A549 (cell line): ENCODE results near the gene EID1.
"Not testable (repeated sequence)": the region's sequence is repeated elsewhere in the genome, so short reads cannot be mapped to it uniquely, and the experiment has no call there.

ENCODE experiments used
- FOXS1 ChIP-seq: fragments of 250-450 bp; sonication (Bioruptor Pico); IDR thresholded peaks from 2 replicates; pipeline ENCODE4 v1.5.0; 2020; ENCODE audit warnings: mild to moderate bottlenecking, moderate library complexity
- NPAS2 ChIP-seq: fragments of 250-450 bp; sonication (Bioruptor Pico); IDR thresholded peaks from 2 replicates; pipeline ENCODE4 v1.8.0; 2022; ENCODE audit warnings: mild to moderate bottlenecking, moderate library complexity, borderline replicate concordance
- SMC3 ChIP-seq: fragments of >200 bp; sonication (Bioruptor Twin); formaldehyde crosslinking; IDR thresholded peaks from 3 replicates; pipeline ENCODE4 v1.6.1; 2018; ENCODE audit warnings: inconsistent platforms
- SREBF2 ChIP-seq: fragments of 450-650 bp; IDR thresholded peaks from 2 replicates; pipeline ENCODE4 v1.6.1; 2014; ENCODE audit warnings: mild to moderate bottlenecking, moderate library complexity
- TP53 ChIP-seq: fragments of 250-450 bp; sonication (Bioruptor Pico); IDR thresholded peaks from 2 replicates; pipeline ENCODE4 v1.5.0; 2021; ENCODE audit warnings: mild to moderate bottlenecking, moderate library complexity
- TF ChIP-seq, protein P1 (sequence below): fragments of >200 bp; sonication (Bioruptor Twin); formaldehyde crosslinking; IDR thresholded peaks from 3 replicates; pipeline ENCODE4 v1.5.1; 2016
- TF ChIP-seq, protein P2 (sequence below): IDR thresholded peaks from 2 replicates; pipeline ENCODE4 v1.6.1; 2012
- TF ChIP-seq, protein P3 (sequence below): IDR thresholded peaks from 2 replicates; pipeline ENCODE4 v1.6.1; 2012; ENCODE audit warnings: low read depth, borderline replicate concordance
- TF ChIP-seq, protein P4 (sequence below): fragments of 250-450 bp; sonication (Bioruptor Pico); IDR thresholded peaks from 2 replicates; pipeline ENCODE4 v1.5.0; 2021; ENCODE audit warnings: mild to moderate bottlenecking, moderate library complexity, borderline replicate concordance

DNA sequence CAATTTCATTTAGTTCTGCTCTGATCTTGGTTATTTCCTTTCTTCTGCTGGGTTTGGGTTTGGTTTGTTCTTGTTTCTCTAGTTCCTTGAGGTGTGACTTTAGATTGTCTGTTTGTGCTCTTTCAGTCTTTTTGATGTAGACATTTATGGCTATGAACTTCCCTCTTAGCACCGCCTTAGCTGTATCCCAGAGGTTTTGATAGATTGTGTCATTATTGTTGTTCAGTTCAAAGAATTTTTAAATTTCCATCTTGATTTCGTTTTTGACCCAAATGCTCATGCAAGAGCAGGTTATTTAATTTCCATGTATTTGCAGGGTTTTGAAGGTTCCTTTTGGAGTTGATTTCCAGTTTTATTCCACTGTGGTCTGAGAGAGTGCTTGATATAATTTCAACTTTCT lies 32.6 kb downstream of the EID1 start:
- TF ChIP-seq, protein P1, sequence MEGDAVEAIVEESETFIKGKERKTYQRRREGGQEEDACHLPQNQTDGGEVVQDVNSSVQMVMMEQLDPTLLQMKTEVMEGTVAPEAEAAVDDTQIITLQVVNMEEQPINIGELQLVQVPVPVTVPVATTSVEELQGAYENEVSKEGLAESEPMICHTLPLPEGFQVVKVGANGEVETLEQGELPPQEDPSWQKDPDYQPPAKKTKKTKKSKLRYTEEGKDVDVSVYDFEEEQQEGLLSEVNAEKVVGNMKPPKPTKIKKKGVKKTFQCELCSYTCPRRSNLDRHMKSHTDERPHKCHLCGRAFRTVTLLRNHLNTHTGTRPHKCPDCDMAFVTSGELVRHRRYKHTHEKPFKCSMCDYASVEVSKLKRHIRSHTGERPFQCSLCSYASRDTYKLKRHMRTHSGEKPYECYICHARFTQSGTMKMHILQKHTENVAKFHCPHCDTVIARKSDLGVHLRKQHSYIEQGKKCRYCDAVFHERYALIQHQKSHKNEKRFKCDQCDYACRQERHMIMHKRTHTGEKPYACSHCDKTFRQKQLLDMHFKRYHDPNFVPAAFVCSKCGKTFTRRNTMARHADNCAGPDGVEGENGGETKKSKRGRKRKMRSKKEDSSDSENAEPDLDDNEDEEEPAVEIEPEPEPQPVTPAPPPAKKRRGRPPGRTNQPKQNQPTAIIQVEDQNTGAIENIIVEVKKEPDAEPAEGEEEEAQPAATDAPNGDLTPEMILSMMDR = not testable (repeated sequence)
- TF ChIP-seq SREBF2; TP53 (CRISPR knock-in tag); SMC3; NPAS2 (CRISPR knock-in tag); FOXS1: not testable (repeated sequence)
- TF ChIP-seq, protein P2, sequence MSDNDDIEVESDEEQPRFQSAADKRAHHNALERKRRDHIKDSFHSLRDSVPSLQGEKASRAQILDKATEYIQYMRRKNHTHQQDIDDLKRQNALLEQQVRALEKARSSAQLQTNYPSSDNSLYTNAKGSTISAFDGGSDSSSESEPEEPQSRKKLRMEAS = not testable (repeated sequence)
- TF ChIP-seq, protein P3, sequence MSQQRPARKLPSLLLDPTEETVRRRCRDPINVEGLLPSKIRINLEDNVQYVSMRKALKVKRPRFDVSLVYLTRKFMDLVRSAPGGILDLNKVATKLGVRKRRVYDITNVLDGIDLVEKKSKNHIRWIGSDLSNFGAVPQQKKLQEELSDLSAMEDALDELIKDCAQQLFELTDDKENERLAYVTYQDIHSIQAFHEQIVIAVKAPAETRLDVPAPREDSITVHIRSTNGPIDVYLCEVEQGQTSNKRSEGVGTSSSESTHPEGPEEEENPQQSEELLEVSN = not testable (repeated sequence)
- TF ChIP-seq, protein P4, sequence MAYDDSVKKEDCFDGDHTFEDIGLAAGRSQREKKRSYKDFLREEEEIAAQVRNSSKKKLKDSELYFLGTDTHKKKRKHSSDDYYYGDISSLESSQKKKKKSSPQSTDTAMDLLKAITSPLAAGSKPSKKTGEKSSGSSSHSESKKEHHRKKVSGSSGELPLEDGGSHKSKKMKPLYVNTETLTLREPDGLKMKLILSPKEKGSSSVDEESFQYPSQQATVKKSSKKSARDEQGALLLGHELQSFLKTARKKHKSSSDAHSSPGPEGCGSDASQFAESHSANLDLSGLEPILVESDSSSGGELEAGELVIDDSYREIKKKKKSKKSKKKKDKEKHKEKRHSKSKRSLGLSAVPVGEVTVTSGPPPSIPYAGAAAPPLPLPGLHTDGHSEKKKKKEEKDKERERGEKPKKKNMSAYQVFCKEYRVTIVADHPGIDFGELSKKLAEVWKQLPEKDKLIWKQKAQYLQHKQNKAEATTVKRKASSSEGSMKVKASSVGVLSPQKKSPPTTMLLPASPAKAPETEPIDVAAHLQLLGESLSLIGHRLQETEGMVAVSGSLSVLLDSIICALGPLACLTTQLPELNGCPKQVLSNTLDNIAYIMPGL (CRISPR knock-in tag) = not testable (repeated sequence)
